Inflammatory macrophage treated with lipopolysaccharide for 1 hour (primary cell): ENCODE measurements around the gene RAI1.
"Not testable (repeated sequence)": the region's sequence is repeated elsewhere in the genome, so short reads cannot be mapped to it uniquely, and the experiment has no call there.

ENCODE experiments used
- DNase-seq, 2 donors: peaks; one replicate each; pipeline ENCODE4 v3.0.0-alpha.2; 2020 to 2022

The RAI1 gene

GRCh38 chr17:17681187-17681743 is at the start of gene RAI1:
Gene RAI1 (plus strand): TSS chr17:17681458. CDS start chr17:17792949, 111,491 bp downstream.
- peak; percentile 38 to 51 for DNase-seq

DNA sequence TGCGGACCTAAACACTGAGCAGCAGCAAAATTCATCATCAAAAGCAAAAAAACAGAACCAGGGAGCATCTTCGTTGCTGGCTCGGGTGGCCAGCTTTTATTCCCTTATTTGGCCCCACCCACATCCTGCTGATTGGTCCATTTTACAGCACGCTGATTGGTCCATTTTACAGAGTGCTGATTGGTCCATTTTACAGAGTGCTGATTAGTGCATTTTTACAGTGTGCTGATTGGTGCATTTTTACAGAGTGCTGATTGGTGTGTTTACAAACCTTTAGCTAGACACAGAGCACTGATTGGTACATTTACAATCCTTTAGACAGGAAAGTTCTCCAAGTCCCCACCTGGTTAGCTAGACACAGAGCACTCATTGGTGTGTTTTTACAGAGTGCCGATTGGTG is 48.6 kb upstream of the RAI1 start:
- DNase-seq: peak in 1 of 2 donors; percentile 10

GRCh38 chr17:17633310-17633709 is 47.9 kb upstream of the RAI1 start:
- DNase-seq: no peak

GRCh38 chr17:17635126-17635525 is 46.1 kb upstream of the RAI1 start:
- DNase-seq: no peak

- DNase-seq: peak; percentile 58 to 70
Measured at GRCh38 chr17:17635537-17636271, 45.6 kb upstream of the RAI1 start.

DNA sequence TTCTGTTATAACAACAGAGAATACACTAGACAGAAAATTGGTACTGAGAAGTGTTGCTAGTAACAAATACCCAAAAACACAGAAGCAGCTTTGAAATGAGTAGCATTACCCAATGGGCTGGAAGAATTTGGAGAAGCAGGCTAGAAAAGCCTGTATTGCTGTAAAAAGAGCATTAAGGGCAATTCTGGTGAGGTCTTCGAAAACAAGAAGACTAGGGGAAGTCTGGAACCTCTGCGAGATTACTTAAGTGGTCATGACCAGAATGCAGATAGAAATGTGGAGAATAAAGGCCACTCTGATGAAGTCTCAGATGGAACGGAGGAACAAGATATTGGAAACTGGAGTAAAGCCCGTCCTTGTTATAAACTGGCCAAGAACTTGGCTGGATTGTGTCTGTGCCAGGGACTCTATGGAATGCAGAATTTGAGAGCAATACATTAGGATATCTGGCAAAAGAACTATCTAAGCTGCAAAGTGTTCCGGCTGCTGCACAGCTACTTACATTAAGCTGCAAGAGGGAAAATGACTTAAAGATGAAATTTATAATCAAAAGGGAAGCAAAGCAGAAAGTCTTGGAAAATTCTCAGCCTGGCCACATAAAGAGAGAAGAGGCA is 44.9 kb upstream of the RAI1 start:
- peak; percentile 27 to 56 for DNase-seq

DNA sequence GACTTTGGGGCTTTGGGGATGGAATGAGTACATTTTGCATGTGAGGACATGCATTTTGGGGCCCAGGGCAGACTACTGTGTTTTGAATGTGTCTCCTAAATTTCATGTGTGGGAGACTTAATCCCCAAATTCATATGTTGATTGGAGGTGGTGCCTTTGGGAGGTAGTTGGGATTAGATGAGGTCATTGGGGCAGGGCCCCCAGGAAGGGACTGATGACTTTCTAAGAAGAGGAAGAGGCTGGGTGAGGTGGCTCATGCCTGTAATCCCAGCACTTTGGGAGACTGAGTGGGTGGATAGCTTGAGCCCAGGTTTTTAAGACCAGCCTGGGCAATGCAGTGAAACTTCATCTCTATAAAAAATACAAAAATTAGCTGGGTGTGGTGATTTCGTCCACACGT is 42.8 kb upstream of the RAI1 start:
- peak; percentile 17 to 35 for DNase-seq

DNA sequence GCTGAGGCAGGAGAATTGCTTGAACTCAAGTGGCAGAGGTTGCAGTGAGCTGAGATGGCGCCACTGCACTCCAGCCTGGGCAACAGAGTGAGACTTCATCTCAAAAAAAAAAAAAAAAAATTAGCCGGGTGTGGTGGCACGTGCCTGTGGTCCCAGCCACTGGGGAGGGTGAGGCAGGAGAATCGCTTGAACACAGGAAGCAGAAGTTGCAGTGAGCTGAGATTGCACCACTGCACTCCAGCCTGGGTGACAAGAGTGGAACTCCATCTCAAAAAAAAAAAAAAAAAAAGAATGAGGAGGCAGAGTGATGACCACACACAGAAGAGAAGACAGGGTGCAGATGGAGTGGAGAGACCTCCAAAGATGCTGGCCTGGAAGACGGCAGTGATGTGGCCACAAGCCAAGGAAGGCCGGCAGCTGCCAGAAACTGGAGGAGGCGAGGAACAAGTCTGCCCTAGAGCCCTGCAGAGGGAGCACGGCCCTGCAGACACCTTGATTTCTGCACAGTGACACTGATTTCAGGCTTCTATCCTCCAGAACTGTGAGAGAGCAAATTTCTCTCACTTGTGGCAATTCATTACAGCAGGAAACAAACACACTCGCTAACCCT is 41.5 kb upstream of the RAI1 start:
- DNase-seq: peak; percentile 38 to 43

GRCh38 chr17:17641621-17642409 is 39.4 kb upstream of the RAI1 start:
- DNase-seq: peak; percentile 67 to 91

DNA sequence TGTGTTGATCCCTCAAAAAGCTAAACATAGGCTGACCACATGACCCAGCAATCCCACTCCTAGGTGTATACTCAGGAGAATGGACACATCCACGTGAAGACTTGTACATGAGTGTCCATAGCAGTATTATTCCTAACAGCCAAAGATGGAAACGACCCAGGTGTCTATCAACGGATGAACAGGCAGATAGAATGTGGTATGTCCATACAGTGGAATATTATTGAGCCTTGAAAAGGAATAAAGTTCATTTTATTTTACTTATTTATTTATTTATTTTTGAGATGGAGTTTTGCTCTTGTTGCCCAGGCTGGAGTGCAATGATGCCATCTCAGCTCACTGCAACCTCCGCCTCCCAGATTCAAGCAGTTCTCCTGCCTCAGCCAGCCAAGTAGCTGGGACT is 36.1 kb upstream of the RAI1 start:
- DNase-seq: not testable (repeated sequence)

GRCh38 chr17:17645961-17646360 is 35.3 kb upstream of the RAI1 start:
- DNase-seq: no peak

DNA sequence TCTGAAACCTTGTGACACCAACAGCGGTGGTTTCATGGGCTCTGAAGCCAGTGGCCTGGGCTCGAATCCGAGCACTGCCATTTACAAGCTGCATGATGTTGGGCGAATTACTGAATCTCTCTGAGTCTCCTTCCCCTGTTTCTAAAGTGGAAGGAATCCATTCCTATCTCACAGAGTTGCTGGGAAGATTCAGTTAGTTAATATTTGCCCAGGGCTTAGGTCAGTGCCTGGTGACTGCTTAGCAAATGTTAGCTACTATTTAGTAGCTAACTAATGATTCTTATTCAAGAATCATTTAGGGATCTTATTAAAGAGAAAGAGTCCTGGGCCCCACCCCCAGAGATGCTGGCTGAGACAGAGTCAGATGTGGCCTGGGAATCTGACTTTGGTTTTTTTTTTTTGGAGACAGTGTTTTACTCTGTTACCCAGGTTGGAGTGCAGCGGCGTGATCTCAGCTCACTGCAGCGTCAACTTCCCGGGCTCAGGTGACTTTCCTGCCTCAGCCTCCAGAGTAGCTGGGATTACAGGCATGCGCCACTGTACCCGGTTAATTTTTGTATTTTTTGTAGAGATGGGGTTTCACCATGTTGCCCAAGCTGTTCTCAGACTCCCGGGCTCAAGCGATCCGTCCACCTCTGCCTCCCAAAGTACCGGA is 33.6 kb upstream of the RAI1 start:
- no peak for DNase-seq

DNA sequence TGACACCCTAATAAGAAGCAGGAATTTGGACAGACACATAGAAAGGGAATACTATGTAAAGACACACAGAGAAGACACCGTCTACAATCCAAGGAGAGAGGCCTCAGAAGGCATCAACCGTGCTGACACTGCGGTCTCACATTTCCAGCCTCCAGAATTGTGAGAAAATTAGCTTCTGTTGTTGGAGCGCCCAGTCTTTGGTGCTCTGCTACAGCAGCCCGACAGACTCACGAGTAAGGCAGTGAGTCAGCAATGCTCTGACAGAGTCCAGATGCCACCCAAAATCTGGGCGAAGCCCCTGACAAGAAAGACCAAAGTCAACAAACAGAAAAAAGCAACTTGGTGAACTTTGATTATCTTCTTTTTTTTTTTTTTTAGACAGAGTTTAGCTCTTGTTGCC is 32.5 kb upstream of the RAI1 start:
- DNase-seq: no peak

DNA sequence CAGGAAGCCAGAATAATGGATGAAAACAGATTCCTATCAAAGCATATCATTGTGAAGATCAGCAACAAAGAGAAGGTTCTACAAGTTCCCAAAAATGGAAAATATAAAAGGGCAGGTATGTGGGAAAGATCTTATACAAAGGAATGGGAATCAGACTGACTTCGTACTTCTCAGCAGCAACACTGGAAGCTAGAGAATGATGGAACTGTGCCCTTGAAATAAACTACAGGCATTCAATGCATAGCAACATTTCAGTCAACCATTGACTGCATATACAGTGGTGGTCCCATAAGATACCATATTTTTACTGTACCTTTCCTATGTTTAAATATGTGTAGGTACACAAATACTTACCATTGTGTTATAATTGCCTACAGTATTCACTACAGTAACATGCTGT is 30.3 kb upstream of the RAI1 start:
- no peak for DNase-seq

GRCh38 chr17:17653343-17653742 is 27.9 kb upstream of the RAI1 start:
- DNase-seq: no peak

DNA sequence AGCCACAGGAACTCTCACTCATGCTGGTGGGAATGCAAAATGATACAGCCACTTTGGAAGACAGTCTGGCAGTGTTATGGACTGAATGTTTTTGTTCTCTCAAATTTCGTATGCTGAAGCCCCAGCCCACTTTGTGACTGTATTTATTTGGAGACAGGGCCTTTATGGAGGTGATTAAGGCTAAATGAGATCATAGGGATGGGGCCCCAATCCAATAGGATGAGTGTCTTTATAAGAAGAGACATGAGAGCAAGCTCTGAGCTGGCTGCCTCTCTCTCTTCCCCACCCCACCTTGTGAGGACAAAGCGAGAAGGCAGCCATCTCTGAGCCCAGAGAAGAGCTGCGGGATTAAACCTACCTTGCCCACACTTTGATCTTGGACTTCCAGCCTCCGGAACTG is 21.9 kb upstream of the RAI1 start:
- no peak for DNase-seq

DNA sequence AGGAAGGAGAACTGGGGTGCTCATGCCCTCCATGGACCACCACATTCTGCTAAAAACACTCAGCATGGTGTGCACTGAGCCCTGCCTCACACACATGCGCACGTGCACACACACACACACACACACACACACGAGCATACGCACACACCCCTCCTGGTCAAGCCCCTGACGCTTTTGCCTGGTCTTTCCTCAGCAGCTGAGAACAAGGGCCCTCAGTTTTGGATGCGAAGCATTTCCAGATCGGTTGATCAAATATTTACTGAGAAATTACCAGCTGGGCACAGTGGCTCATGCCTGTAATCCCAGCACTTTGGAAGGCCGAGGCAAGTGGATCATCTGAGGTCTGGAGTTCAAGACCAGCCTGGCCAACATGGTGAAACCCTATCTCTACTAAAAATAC is 20.1 kb upstream of the RAI1 start:
- no peak for DNase-seq

- DNase-seq: no peak
Measured at GRCh38 chr17:17661834-17662385, 19.3 kb upstream of the RAI1 start.

GRCh38 chr17:17663160-17664063 is 17.8 kb upstream of the RAI1 start:
- DNase-seq: peak; percentile 39 to 41

- DNase-seq: no peak
Measured at GRCh38 chr17:17664064-17664452, 17.2 kb upstream of the RAI1 start.

DNA sequence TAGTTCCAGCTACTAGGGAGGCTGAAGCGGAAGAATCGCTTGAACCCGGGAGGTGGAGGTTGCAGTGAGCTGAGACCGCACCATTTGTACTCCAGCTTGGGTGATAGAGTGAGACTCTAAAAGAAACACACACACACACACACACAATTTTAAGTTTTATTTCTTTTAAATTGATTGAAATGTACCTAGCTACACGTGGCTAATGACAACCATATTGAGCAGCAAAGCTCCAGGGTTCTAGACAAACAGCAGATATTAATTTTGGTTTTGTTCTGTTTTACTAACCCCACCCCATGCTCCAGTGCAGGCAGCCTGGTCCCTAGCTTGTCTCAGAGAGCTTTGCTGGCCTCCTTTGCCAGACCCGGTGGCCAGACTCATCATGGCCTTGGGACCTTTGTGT is 16.0 kb upstream of the RAI1 start:
- DNase-seq: no peak
